Measurements from ENCODE around the gene CPXM2.

Gene CPXM2

DNA sequence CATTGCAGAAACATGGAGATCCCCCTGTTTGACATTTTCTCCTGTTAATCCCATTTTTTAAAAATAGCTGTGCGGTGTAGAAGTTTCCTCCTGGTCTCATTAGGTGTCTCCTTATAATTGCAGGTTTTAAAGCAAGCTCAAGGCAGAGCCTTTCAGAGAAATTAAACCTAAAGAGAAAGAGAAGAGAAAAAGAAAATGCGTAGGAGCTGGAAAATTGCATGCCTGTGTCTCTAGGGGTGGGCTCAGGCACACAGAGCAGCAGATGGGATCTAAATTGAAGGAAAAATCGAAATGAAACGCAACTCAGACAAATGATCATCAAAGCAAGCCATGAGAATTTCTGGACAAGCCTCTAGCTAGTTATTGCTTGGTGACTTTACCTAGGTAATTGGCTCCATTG, 185.4 kb downstream of the CPXM2 start:
- Histone ChIP-seq H3K4me1 (ENCODE audit: insufficient read depth, low read length) (no peaks in the 10 kb centered on the region), H3K9me3 (ENCODE audit: insufficient read depth, low read depth, low read length) (no peaks in the 10 kb centered on the region), H3K4me3 (ENCODE audit: low read length) (no peak overlapping the region), H3K27ac (ENCODE audit: low read depth, low read length) (no peak overlapping the region), H3K9ac (ENCODE audit: low read depth, low read length) (no peak overlapping the region), H3K27me3 (ENCODE audit: insufficient read depth, low read length) (no peaks in the 10 kb centered on the region), H3K36me3 (ENCODE audit: insufficient read depth, low read length) (no peaks in the 10 kb centered on the region)
- WGBS = 79% methylated on average over 4 of the region's 4 CpGs

DNA sequence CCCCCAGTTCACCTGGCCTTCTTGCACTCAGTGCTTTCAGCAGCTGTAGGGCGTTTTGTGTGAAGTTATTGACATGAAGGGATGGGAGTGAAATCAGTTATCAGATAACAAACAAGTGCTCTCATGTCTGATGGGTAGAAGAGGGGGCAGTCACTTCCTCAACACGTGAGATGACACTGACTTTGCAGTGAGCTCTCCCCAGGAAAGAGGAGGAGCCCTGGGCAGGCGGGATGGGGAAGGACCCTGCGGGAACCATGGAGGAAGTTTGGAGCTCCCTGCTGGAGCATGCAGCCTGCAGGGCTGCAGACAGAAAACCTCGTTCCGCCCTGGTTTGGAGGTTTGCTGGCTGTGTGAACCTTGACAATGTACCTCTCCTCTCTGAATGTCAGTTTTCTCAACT, 186.8 kb downstream of the CPXM2 start:
- WGBS = 45% methylated on average over 6 of the region's 6 CpGs
- Histone ChIP-seq H3K36me3 (ENCODE audit: insufficient read depth, low read length) (no peaks in the 10 kb centered on the region), H3K9me3 (ENCODE audit: insufficient read depth, low read depth, low read length) (no peaks in the 10 kb centered on the region), H3K4me3 (ENCODE audit: low read length) (no peak overlapping the region), H3K9ac (ENCODE audit: low read depth, low read length) (no peak overlapping the region), H3K27me3 (ENCODE audit: insufficient read depth, low read length) (no peaks in the 10 kb centered on the region), H3K4me1 (ENCODE audit: insufficient read depth, low read length) (no peaks in the 10 kb centered on the region), H3K27ac (ENCODE audit: low read depth, low read length) (no peak overlapping the region)

DNA sequence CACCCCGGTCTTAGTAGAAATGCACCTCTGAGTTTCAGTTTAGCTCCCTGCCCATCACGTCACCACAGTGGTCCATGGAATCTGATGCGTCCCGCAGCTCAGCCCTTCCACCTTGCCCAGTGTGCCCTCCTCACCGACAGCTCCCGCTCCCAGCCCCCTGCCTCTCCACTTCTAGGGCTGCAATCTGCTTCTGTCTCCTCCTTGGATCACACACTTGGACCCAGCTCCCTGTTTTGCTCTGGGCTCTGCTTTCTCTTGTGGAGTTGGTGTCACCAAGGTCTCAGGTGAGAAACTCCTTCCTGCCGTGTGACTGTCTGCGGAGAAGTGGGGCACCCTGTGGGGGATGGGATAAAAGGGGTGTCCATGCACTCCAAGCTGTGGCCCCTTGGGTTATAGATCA, 187.5 kb downstream of the CPXM2 start:
- Histone ChIP-seq H3K9ac (ENCODE audit: low read depth, low read length) (no peak overlapping the region), H3K9me3 (ENCODE audit: insufficient read depth, low read depth, low read length) (no peaks in the 10 kb centered on the region), H3K4me1 (ENCODE audit: insufficient read depth, low read length) (no peaks in the 10 kb centered on the region), H3K27ac (ENCODE audit: low read depth, low read length) (no peak overlapping the region), H3K4me3 (ENCODE audit: low read length) (no peak overlapping the region), H3K36me3 (ENCODE audit: insufficient read depth, low read length) (no peaks in the 10 kb centered on the region), H3K27me3 (ENCODE audit: insufficient read depth, low read length) (no peaks in the 10 kb centered on the region)
- WGBS = 94% methylated on average over 8 of the region's 8 CpGs

DNA sequence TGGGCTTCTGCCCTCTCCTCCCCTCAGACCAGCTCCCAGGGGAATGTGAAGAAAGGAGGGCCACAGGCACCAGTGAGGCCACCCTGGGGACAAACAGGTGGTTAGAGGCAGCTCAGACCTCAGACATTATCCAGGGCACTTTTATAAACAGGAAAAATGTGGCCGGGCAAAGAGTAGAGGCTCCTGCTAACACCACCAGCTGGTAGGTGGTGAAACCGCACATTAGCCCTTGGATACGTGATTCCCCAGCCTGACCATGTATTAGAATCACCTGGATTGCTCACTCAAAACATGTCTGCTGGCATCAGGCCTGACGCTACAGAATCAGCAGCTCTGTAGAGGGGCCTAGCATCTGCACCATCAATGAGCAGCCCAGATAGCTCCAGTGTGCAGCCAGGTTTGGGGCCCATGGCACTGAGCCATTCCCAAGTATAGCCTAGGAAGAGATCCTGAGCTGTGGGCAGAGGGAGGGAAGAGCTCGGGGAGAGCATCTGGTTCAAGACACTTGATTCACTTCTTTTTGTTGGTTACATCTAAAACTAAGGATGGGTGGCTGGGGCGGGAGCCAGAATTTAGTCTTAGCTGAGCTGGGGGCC, 188.3 kb downstream of the CPXM2 start:
- WGBS = 86% methylated on average over 6 of the region's 6 CpGs
- no peak overlapping the region for H3K4me3 ChIP-seq (ENCODE audit: low read length)
- no peaks in the 10 kb centered on the region for H3K27me3 ChIP-seq (ENCODE audit: insufficient read depth, low read length)
- H3K9me3 ChIP-seq (ENCODE audit: insufficient read depth, low read depth, low read length) = no peaks in the 10 kb centered on the region
- no peak overlapping the region for H3K9ac ChIP-seq (ENCODE audit: low read depth, low read length)
- no peak overlapping the region for H3K27ac ChIP-seq (ENCODE audit: low read depth, low read length)
- no peaks in the 10 kb centered on the region for H3K4me1 ChIP-seq (ENCODE audit: insufficient read depth, low read length)
- no peaks in the 10 kb centered on the region for H3K36me3 ChIP-seq (ENCODE audit: insufficient read depth, low read length)

All from HUES64 (cell line).